Activated T-cell treated with anti-CD3 and anti-CD28 coated beads for 24 hours (primary cell): ENCODE data around the gene VSTM2A.
"Not testable (repeated sequence)": the region's sequence is repeated elsewhere in the genome, so short reads cannot be mapped to it uniquely, and the experiment has no call there.

ENCODE experiments used
- DNase-seq: peaks from one replicate; pipeline ENCODE4 v3.0.0-alpha.2; 2020; ENCODE audit warnings: low read depth

Gene VSTM2A, protein sequence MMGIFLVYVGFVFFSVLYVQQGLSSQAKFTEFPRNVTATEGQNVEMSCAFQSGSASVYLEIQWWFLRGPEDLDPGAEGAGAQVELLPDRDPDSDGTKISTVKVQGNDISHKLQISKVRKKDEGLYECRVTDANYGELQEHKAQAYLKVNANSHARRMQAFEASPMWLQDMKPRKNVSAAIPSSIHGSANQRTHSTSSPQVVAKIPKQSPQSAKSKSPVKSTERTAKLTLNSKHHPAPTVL

DNA sequence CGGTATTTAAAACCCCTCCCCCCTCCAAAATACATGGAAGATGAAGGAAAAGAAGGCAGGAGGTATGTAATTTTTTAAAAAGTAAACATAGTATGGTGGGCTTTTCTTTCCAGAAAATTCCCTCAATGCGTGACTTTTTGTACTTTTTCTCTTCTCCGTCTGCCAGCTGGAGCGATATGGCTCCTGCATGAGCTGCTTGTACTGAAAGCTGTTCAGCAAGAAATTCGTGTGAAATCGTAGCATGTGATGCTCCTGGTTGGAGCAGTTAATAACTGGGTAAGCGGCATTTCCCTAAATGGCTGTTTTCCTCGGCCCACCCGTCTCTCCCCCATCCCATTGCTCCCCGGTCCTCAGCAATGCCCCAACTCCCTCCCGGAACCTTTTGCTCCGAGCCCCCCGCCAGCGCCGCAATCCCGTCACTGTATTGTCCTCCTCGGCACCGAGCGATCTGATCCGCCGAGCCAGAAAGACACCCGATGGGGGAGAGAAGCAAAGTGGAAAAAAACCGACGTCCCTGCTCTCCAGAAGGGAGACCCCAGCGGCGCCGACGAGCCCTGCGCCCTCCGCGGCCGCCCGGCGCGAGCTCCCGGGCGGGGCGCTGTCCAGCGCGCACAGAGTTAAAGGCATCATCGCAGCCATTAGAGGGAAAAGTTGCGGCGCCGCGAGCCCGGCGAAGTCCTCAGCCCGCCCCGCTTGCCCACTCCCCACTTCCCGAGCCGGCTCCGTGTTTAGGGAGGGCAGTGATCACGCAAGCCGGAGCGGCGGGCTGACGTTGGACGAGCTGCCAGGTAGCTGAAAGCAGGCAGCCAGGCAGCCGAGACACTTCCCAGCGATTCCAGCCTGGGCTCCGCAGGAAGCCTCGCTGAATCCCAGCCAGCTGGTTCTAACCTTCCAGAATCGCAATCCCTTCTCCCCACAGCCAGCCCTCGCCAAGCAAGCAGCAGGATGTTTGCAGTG lies at the start of gene VSTM2A:
Gene VSTM2A (plus strand): TSS at position 707 of the 957 bp plus-strand sequence. CDS start 356 bp downstream, outside the sequence.
- DNase-seq: no peak

DNA sequence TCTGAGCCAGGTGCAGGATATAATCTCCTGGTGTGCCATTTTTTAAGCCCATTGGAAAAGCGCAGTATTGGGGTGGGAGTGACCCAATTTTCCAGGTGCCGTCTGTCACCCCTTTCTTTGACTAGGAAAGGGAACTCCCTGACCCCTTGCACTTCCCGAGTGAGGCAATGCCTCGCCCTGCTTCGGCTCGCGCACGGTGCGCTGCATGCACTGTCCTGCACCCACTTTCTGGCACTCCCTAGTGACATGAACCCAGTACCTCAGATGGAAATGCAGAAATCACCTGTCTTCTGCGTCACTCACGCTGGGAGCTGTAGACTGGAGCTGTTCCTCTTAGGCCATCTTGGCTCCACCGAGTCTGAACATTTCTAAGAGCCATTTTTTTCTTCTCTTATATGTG lies 37.6 kb upstream of the VSTM2A start:
- not testable (repeated sequence) for DNase-seq

DNA sequence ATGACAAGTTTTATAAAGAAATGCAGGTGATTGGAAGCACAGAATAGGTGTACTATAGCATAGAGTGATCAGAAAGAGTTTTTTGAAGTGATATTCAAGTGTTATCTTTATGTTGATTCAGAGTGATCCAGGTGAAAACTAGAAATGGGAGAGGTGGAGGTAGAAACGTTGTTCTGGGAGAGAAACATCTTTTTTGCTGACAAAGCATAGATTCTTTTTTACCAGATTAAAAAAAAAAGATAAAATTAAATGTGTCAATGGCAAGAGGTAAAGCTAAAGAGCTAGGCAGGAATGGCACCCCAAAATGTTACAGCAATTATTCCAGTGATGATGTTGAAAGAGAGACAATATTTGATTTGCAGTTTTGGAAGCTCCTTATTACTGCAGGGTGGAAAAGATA lies 12.6 kb upstream of the VSTM2A start:
- no peak for DNase-seq

DNA sequence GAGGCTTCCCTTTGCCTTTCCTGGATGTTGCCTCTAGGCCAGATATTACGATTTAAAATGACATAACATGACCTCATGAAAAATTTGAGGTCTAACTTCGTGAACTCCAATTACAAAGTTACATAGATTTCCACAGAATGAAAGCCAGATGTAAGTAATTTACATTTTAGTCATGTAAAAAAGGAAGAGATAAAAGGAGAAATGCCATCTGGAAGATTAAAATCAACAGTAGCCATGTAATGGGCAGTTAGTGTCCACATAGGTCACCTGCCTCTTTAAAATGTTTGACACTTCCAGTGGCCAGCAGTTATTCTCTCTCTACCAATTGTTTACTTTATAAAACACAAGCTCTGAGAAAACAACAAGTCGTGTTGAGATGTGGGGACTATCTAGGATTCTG lies 4.1 kb upstream of the VSTM2A start:
- DNase-seq: no peak

DNA sequence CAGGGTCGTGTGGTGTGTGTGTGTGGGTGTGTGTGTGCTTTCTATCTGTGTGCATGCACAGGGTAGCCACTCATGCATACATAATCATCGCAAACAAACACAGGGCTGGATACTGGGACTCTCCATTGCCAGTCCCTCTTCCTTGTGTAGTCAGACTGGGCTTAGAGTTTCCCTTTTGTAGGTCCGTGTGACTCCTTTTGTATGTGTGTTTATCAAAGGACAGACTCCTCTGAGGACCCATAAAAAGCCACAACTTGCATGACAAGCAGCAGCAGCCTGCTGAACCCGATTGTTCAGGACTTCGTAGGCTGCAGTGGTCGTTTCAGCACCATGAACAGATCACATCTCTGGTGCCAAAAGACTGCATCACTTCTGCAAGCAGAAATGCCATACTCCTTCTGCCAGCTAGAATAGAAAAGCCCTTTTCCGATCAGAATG lies 895 bp downstream of the VSTM2A start:
- no peak for DNase-seq

DNA sequence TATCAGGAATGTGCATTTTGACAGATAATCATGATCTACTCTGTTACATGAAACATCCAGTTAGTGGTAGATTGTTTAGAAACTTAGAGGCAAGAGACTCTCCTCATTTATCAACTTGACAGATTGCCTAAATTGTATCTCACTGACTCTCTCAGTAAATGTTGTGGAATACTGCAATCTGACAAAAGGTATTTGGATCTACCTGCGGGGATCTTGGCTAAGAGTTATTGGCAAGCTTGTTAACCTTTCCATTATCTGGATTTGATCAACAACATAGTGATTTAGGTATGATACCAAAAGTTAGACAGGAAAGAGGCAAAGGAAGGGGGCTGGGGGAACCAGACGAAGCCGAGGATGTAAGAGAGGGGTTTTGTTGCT lies 2.0 kb downstream of the VSTM2A start:
- no peak for DNase-seq

DNA sequence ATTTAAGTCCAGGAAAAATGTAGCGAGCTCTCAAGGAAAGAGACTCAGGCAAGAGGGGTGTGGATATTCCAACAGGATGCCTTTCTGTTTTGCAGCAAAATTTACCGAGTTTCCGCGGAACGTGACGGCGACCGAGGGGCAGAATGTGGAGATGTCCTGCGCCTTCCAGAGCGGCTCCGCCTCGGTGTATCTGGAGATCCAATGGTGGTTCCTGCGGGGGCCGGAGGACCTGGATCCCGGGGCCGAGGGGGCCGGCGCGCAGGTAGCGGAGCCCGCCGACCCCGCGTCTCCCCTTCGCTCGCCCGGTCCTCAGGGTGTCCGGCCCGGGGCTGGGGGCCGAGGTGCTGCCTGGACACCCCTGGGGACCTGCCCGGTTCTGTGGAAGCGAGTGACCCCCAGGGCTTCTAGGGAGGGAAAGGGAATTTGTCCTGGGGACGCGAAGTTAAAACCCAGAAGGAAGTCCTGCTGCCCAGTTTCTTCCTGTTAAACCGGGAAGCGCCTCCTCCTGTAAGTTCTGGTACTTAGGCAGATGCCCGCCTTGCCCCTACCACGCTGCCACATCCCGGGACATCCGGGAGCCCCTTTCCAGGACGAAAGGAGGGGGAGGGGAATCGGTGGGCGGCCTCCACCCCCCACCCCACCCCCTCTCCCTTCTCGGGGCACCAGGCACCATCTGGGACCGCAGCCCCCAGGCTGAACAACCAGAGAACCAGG lies 2.5 kb downstream of the VSTM2A start:
- no peak for DNase-seq

DNA sequence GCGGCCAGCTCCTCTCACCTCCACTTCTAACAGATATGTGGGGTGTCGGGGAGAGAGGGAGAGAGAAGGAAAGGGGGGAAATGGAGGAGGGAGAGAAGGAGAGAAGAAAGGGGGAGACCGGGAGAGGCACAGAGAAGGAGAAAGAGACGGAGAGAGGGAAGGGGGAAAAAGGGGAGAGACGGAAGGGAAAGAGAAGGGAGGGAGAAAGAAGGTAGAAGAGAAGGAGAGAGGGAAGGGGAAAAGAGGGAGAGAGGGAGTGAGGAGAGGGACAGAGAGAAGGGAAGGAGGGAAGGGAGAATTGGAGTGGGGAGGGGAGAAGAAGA lies 3.0 kb downstream of the VSTM2A start:
- no peak for DNase-seq

DNA sequence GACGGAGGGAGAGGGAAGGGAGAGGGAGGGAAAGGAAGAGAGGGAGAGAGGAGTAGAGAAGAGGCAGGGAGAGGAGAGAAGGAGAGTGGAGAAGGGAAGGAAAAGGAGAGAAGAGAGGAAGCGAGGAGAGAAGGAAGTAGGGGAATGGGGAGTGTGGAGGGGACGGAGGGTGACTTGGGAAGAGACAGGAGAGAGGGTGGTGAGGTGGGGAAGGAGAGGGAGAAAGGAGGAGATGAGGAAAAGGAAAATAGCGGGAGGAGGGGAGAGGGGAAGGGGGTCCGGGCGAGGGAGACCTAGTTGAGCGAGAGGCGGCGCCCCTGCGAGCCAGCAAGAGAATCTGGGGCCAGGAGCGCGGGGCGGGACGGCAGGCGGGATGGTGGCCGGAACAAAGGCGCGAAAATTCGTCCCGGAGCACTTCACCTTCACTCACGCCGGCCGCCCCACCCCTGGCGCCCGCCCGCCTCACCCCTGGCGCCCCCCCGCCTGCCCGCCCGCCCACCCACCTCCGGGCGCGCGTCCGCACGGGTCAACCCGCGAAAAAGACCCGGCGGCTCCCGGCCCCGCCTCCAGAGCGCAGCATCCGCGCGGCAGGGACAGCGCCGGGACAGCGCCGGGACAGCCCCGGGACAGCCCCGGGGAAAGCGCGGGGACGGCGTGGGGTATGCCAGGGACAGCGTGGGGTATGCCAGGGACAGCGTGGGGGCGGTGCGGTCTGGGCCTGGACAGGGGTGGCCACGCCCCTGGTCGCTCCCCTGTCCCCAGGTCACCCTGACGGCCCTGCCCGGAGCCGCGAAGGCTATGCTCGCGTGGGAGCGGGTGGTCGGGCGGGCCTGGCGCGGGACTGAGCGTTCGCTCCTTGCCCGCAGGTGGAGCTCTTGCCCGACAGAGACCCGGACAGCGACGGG lies 4.2 kb downstream of the VSTM2A start:
- no peak for DNase-seq

DNA sequence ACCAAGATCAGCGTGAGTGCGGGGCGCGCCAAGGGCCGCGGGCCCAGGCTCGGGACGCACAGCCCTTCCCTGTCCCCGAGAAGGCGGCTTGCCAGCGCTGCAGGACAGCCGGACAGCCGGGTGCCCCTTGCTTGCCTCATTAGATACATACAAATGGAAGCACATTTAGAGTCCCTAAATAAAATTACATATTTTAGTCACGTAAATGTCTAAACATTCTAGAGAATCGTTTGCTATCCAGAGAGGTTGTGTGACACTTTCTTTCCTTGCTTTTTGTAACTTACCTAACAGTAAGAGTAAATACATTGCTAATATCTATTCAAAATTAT lies 4.8 kb downstream of the VSTM2A start:
- no peak for DNase-seq

DNA sequence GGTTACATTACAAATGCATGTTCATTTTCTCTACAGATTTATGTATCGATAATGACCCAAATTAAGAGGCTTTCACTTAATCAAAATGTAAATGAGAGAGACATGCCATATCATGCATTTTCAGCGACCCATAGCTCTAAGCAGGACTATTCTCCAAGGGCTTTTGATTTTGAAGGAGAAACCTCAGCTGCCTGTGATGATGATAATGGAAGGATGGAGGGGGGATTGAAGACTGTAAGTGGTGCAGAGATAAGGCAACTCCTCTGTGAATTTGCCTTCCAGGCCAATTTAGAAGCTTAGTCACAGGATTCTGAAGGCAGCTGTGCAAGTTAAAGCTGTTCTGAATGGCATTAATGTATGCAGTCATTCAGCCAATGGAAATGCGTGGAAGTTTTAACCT lies 8.3 kb downstream of the VSTM2A start:
- no peak for DNase-seq

DNA sequence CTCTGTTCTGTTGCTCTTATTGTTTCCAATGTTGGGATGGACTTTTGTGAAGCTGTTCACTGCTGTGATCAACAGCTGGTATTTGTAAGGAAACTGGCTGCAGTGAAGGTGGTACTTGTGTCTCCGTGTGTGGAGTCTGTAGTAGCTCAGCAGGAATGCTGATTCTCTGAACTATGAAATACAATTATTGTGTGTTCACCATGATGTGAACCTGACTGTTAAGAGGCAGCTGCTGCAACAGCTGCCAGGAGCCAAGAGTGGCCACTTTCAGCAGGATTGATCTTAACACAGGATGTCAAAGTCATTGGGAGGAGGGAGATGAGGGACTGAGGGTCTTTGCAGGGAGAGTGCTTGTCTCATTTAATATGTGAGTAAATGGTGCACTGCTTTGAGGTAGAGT lies 13.9 kb downstream of the VSTM2A start:
- DNase-seq: no peak

DNA sequence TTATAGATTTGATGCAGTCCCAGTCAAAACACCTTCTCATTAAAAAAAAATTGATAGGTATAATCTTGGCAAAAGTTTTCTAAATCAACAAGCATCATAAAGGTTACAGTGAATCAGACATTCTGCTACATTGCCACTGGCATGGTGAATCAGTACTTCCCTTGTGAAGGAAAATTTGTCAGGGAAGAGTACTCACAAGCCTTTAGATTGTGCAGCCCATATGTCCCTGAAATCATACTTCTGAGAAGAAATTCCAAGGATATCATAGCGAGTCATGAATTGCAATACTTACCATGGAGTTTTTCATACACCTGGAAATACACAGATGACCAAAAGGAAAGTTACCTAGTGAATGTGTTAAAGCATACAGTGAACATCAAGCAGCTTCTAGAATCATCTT lies 17.2 kb downstream of the VSTM2A start:
- no peak for DNase-seq

DNA sequence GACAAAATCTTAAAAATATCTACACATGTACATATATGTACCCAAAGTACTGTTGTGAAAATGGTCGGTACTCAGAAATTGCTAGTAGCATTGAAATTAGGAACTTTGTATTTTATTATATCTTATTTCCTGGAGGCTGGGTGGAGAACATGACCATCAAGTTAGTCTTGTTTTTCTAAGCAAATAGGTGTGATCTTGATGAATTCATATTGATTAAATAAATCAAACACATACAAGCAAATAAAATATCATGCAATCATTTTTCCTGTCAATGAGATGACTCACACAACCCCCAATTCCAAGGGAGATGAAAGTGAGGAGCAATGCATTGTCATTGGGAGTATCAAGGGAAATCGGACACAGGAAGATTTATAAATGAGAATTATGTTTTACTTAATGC lies 18.0 kb downstream of the VSTM2A start:
- no peak for DNase-seq

DNA sequence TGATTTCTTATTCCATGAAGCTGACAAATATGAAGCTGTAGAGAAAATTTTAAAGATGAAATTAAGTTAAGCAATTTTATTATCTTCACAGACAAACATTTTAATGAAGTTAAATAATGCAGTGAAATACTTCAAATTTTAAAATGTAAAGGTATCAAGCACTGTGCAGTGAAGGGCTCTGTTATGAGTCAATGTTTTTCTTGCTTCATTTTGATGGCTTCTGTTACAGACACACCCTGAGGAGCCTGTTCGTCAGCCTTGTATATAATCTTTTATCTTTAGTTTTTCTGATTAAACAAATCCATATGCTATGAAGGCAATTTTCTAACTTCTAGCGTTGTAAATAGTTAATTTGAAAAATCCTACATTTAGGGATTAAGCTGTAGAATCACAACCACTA lies 18.5 kb downstream of the VSTM2A start:
- no peak for DNase-seq

DNA sequence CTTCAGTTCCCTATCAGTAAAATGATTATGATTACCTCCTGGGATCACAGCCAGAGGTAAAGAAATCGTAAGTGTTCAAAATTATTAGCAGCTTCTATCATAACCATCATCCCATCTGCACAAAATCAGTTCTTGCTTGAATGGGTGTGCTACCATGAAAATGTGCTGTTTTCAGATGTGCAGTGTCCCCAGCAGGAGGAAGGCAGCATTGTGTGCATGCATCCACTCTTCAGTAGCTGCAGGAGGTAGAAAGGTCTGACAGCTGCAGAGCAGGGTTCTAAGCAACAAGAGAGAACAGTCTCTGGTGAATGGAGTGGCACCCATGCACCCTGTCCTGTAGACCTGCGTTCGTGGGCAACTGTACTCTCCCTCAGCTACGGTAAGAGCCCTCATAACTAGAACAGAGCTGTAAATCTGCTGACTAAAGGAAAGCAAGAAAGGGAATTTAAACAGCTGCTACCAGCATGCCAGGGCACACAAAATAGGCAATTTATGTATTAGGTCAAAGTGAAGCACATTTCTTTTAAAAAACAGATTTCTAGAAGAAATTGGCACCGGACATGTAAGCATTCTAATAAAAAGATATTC lies 21.2 kb downstream of the VSTM2A start:
- DNase-seq: no peak

DNA sequence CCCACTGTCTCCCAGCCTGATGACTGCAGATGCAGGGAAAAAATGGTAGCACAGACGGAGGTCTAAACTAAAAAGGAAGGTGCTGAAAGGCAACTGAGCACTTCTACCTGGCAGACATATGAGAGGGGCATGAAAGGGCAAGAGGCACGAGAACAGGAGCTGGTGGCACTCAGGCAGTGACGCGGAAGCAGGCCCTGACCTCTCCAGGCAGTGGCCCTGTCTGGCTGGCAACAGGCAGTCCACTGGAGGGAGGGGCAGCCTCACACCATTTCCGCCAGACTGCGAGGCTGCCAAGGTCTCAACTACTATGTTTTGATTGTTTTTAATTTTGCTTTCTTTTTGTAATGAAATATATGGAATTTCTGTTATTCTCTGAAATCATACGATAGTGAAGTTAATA lies 23.3 kb downstream of the VSTM2A start:
- DNase-seq: no peak

DNA sequence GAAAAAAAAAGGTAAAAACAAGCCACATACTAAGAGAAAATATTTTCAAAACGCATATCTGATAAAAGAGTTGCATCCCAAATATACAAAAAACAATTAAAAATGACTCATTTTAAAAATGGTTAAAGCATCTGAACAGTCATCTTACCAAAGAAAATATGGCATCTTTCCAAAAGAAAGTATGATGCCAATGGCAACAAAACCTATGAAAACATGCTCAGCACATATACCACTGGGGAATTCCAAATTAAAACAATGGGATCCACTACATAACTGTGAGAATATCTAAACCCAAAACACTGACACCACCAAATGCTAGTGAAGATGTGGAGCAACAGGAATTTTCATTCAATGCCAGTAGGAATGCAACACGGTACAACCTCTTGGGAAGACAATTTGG lies 39.3 kb downstream of the VSTM2A start:
- DNase-seq: no peak

DNA sequence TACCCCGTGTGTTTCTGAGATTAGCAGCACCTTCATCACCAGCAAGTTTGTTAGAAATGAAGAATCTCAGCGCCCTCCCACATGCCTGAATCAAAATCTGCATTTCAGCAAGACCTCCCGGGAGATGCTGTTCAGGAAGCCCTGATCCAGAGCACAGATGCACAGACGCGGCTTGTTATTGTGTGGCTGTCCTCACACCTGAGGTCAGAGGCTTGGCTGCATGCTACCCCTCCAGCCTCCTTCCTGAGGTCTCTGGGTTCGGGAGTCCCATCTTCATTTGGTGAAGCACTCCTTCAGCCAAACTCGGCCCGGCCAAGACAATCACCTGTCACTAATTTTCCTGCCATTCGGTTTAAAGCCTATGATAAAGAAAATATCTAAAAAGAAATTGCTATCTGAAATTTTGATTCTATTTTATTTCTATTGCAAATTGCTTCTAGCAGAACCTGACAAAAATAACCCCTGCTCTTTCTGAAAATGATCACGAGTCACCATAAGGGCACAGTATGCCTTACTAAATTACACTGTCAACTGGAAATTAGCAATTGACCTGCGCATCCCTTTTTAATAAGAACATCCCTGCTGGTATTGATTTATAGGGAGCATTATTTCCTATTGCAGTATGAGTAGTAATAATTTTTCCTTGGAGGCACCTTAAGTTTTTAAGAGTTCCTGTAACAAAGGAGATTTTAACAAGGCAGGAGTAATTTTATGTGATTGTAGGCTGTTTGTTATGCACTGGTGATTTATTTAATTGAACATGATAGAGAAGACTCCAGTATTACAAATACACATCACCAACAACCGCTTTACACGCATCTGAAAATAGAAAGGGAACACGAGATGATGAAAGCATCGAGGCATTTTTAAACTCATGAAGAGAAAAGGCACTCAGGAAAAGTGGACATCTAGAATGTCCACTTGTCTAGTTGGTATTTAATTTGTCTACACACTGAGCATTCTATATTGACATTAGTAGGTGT lies 49.5 kb downstream of the VSTM2A start:
- no peak for DNase-seq

DNA sequence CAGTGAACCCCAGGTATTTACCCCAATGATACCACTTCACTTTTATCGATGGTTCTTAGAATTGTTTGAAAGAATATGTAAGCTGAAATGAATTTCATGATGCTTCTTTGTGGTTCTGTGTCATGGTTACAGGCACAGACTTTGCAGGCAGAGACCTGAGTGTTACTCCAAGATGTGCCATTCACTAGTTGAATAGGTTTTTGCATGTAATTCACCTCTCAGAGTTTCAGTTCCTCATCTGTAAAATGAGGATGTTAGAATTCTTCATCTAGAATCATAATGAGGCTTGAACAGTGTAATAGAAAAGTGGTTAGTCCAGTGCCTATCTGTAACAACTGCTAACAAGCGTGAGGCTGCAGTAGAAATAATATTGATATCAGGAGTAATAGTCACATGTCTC lies 54.6 kb downstream of the VSTM2A start:
- DNase-seq: no peak
